HepG2 (cell line): Measurements from ENCODE around the gene HOXA6. TPM values are rescaled to one million over a fixed set of nuclear protein-coding genes. Genes with fewer than 3 reads are reported as not detected.

Experiments
- CBX2 ChIP-seq, 2 experiments: fragments of 200-600 bp in 1 of 2; sonication (generic); formaldehyde crosslinking in 1 of 2; IDR thresholded peaks; 2 replicates each; pipeline versions ENCODE4 v1.7.0 to v1.8.1; 2018 to 2022; ENCODE audit warnings: low read depth in 2 of 2, low read length in 1 of 2, mild to moderate bottlenecking in 1 of 2, missing genetic modification reagents in 1 of 2
- ELF3 ChIP-seq: IDR thresholded peaks from 2 replicates; pipeline ENCODE4 v1.6.1; 2016; ENCODE audit warnings: missing genetic modification reagents, missing compliant biosample characterization
- HOXA5 ChIP-seq: sonication (generic); formaldehyde crosslinking; IDR thresholded peaks from 2 replicates; pipeline ENCODE4 v1.4.0; 2020; ENCODE audit warnings: missing genetic modification reagents
- NFATC3 ChIP-seq: sonication (generic); formaldehyde crosslinking; IDR thresholded peaks from 2 replicates; pipeline ENCODE4 v1.5.1; 2020; ENCODE audit warnings: mild to moderate bottlenecking, missing genetic modification reagents
- RAD51 ChIP-seq: fragments of 450-650 bp; IDR thresholded peaks from 2 replicates; pipeline ENCODE4 v1.6.1; 2016; ENCODE audit warnings: borderline replicate concordance
- RARG ChIP-seq: sonication (generic); formaldehyde crosslinking; IDR thresholded peaks from 2 replicates; pipeline ENCODE4 v1.4.0; 2020; ENCODE audit warnings: low read depth, mild to moderate bottlenecking, missing genetic modification reagents
- SKIL ChIP-seq: sonication (generic); formaldehyde crosslinking; IDR thresholded peaks from 2 replicates; pipeline ENCODE4 v1.8.0; 2022; ENCODE audit warnings: missing genetic modification reagents, mild to moderate bottlenecking, moderate library complexity, borderline replicate concordance
- SOX5 ChIP-seq: IDR thresholded peaks from 2 replicates; pipeline ENCODE4 v1.6.1; 2016; ENCODE audit warnings: borderline replicate concordance
- ZNF143 ChIP-seq: sonication (generic); formaldehyde crosslinking; IDR thresholded peaks from 2 replicates; pipeline ENCODE4 v1.4.0; 2020; ENCODE audit warnings: missing genetic modification reagents
- ZNF687 ChIP-seq: sonication (generic); formaldehyde crosslinking; IDR thresholded peaks from 2 replicates; pipeline ENCODE4 v1.5.1; 2020; ENCODE audit warnings: mild to moderate bottlenecking, missing genetic modification reagents, moderate library complexity
- ZNF800 ChIP-seq: sonication (generic); formaldehyde crosslinking; IDR thresholded peaks from 2 replicates; pipeline ENCODE4 v1.4.0; 2020; ENCODE audit warnings: missing genetic modification reagents
- ZNF839 ChIP-seq: sonication (generic); formaldehyde crosslinking; IDR thresholded peaks from 2 replicates; pipeline ENCODE4 v1.4.0; 2020; ENCODE audit warnings: missing genetic modification reagents, mild to moderate bottlenecking, borderline replicate concordance
- polyA plus RNA-seq, 8 experiments: library from polyadenylated mRNA; depleted of rRNA in 3 of 8; stranded (reverse) in 7 of 8; unstranded in 1 of 8; fragments of >200 nt; fragmentation: Illumina TruSeq in 4 of 8; extraction: Trizol in 4 of 8; gene quantifications; 2 replicates each; pipeline versions ENCODE4 v1.2.1 to v1.2.3, GENCODE V29; 2011 to 2016; ENCODE audit warnings: low read depth in 4 of 8, missing spikeins in 1 of 8, mixed read lengths in 1 of 8; ENCODE audit not compliant: insufficient read depth in 1 of 8
- total RNA-seq, 5 experiments: library from RNA; depleted of rRNA; stranded (reverse); fragments of >200 nt; fragmentation: Illumina TruSeq; extraction: Trizol; gene quantifications; 2 replicates each; pipeline ENCODE4 v1.2.3, GENCODE V29; 2016; ENCODE audit warnings: low read depth in 1 of 5
- TF ChIP-seq, protein P1 (sequence below): conservative IDR thresholded peaks from 2 replicates; pipeline ENCODE4 v1.6.1; 2018; ENCODE audit warnings: missing genetic modification reagents
- TF ChIP-seq, protein P2 (sequence below): IDR thresholded peaks from 2 replicates; pipeline ENCODE4 v1.6.1; 2016; ENCODE audit warnings: missing biosample characterization, missing genetic modification reagents, low read depth

The HOXA6 gene
- total and polyA plus RNA-seq, 2 of the 13 experiments (the other 11 are each of a cell fraction or from before 2014, with no cell fraction given) = 1.3 to 1.5 TPM

DNA sequence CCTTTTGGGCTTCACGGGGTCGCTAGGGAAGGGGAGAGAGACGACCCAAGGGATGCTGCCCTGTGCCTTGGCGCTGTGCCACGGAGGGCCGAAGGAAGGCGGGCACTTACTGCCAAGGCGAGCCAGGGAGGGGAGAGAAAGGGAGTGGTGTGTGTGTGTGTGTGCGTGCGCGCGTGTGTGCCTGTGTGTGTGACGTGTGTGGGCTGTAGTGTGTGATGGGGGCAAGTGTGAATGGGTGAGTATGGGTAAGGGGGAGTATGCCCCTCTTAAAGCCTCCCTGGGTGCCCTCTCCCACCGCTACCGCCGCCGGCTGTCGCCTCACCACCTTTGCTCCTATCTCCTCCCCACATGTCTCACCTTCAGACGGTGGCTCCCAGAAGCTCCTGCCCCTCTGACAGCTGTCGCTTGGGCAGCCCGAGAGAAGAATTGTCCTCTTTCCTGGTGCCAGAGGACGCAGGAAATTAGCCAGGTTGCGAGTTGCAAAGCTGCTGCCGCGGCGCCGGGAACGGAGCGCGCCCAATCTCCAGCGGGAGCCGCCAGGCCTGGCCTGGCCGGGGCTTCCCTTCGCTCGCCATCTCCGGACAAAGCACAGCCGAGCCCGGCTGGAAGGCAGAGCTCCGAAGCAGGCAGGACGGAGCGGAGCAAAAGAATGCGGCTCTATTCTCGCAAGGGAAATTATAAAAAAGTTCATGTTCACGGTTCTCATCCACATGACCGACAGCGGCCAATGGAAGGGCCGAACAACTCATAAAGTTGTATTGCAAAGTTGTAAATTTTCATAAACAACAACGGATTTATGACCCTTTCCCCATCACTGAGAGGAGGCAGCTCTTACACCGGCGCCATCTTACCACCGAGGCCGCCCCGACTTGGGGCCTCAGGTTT is 4.6 kb upstream of the HOXA6 start, which contains the start of gene HOXA3 (continued):
- TF ChIP-seq ZNF143 (no peak), ZNF800 (CRISPR knock-in tag) (peak; percentile 80; the same call in 1 of the 2 replicates), SKIL (CRISPR knock-in tag) (no peak), RARG (CRISPR knock-in tag) (no peak), NFATC3 (no peak), SOX5 (CRISPR knock-in tag) (no peak), ZNF839 (CRISPR knock-in tag) (no peak), ELF3 (CRISPR knock-in tag) (no peak), CBX2 (IDR thresholded peaks at IDR 0.05; ENCODE audit: low read depth, low read length) (0 out of 2 replicates have a peak, but pooled peaks have one; percentile 41), CBX2 (CRISPR knock-in tag; IDR thresholded peaks at IDR 0.05; ENCODE audit: low read depth) (no peak), ZNF687 (CRISPR knock-in tag) (peak; percentile 39; the same call in 1 of the 2 replicates), RAD51 (no peak), HOXA5 (no peak)
- TF ChIP-seq, protein P1, sequence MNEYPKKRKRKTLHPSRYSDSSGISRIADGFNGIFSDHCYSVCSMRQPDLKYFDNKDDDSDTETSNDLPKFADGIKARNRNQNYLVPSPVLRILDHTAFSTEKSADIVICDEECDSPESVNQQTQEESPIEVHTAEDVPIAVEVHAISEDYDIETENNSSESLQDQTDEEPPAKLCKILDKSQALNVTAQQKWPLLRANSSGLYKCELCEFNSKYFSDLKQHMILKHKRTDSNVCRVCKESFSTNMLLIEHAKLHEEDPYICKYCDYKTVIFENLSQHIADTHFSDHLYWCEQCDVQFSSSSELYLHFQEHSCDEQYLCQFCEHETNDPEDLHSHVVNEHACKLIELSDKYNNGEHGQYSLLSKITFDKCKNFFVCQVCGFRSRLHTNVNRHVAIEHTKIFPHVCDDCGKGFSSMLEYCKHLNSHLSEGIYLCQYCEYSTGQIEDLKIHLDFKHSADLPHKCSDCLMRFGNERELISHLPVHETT = no peak
- TF ChIP-seq, protein P2, sequence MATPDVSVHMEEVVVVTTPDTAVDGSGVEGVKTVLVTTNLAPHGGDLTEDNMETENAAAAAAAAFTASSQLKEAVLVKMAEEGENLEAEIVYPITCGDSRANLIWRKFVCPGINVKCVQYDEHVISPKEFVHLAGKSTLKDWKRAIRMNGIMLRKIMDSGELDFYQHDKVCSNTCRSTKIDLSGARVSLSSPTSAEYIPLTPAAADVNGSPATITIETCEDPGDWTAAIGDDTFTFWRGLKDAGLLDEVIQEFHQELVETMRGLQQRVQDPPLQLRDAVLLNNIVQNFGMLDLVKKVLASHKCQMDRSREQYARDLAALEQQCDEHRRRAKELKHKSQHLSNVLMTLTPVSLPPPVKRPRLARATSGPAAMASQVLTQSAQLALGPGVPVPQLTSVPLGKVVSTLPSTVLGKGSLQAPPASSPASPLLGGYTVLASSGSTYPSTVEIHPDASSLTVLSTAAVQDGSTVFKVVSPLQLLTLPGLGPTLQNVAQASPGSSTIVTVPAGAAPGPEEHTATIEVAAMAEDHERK (CRISPR knock-in tag) = no peak
